Esophagus squamous epithelium (tissue), 5 donors: ENCODE measurements around the gene CNDP2. TPM values are rescaled to one million over a fixed set of nuclear protein-coding genes. Genes with fewer than 3 reads are reported as not detected.
A peak's percentile ranks its signal among the peaks of the same experiment; 100 is the strongest.

Experiments
- DNase-seq: peaks from one replicate; lab custom pipeline; 2025; lab: John Stamatoyannopoulos, UW
- H3K27ac ChIP-seq, 4 donors: fragments of 200-600 bp; sonication (generic); one replicate each; pipeline ENCODE4 v1.5.1; 2016 to 2019; ENCODE audit warnings: mild to moderate bottlenecking in 1 of 4
- H3K27me3 ChIP-seq, 4 donors: fragments of 200-600 bp; sonication (generic); 1 replicate in 3 of 4; 2 replicates in 1 of 4; pipeline versions ENCODE4 v1.5.1 to v1.6.0; 2017 to 2021; ENCODE audit warnings: antibody characterized with exemption in 1 of 4
- H3K36me3 ChIP-seq, 3 donors: fragments of 200-600 bp; sonication (generic); one replicate each; pipeline ENCODE4 v1.5.1; 2016 to 2019
- H3K4me1 ChIP-seq, 3 donors: fragments of 200-600 bp; sonication (generic); one replicate each; pipeline ENCODE4 v1.5.1; 2017 to 2019
- H3K4me3 ChIP-seq, 4 donors: fragments of 200-600 bp; sonication (generic); 1 replicate in 3 of 4; 2 replicates in 1 of 4; pipeline ENCODE4 v1.5.1; 2016 to 2019; ENCODE audit warnings: mild to moderate bottlenecking in 2 of 4, moderate library complexity in 1 of 4
- H3K9me3 ChIP-seq, 3 donors: fragments of 200-600 bp; sonication (generic); one replicate each; pipeline ENCODE4 v1.5.1; 2016 to 2019
- CTCF ChIP-seq, 6 experiments: fragments of 450-650 bp in 4 of 6; fragments of 200-600 bp in 2 of 6; sonication (generic) in 2 of 6; IDR thresholded peaks; one replicate each; pipeline ENCODE4 v1.5.1; 2016 to 2019; ENCODE audit warnings: antibody characterized with exemption in 6 of 6, mild to moderate bottlenecking in 4 of 6, moderate library complexity in 4 of 6
- POLR2A ChIP-seq, 4 donors: fragments of 450-650 bp; IDR thresholded peaks; one replicate each; pipeline ENCODE4 v1.6.1; 2017; ENCODE audit warnings: antibody characterized with exemption in 4 of 4, mild to moderate bottlenecking in 4 of 4, moderate library complexity in 3 of 4
- WGBS, 2 donors: methylation state at CpG; one replicate each; pipeline ENCODE4 v1.1.5; 2018; 5-methylcytosine and 5-hydroxymethylcytosine counted together
- intact Hi-C: fragments of 100-400 bp; cut with DNase I; formaldehyde crosslinking; loops from one replicate; pipeline ENCODE4 v1.15.0; 2022
- total RNA-seq, 4 donors: library from RNA; depleted of rRNA; stranded (reverse); fragments of >200 nt; gene quantifications; one replicate each; pipeline ENCODE4 v1.1.0, GENCODE V29; 2016
- donor health status: DM: yes; HTN: yes; CAD: no.

The CNDP2 gene
- total RNA-seq, 4 donors from 2014 or later, result 66.6 to 136 (median 87.9) TPM

GRCh38 chr18:74459889-74460288 lies 36.3 kb upstream of the CNDP2 start:
- DNase-seq, result no peak
- TF ChIP-seq POLR2A (IDR thresholded peaks at IDR 0.05), result no peak
- TF ChIP-seq CTCF (IDR thresholded peaks at IDR 0.05), result peak in 1 of 6 experiments; percentile 20
- Histone ChIP-seq H3K9me3 (no peaks in the 10 kb centered on the region), H3K4me1 (peaks cover 9 to 24% (median 15%) of the 10 kb centered on the region in 3 donors), H3K36me3 (no peaks in the 10 kb centered on the region), H3K27ac (no peak overlapping the region), H3K4me3 (no peak overlapping the region), H3K27me3 (peaks cover 7 to 77% (median 9%) of the 10 kb centered on the region in 4 donors)
- 62 to 80% methylated on average over 5 to 7 of the region's 7 CpGs for WGBS, 2 donors
- intact Hi-C loops, result no loop called here

GRCh38 chr18:74460825-74461224 lies 35.3 kb upstream of the CNDP2 start:
- H3K4me1 ChIP-seq, result peaks cover 9 to 24% (median 15%) of the 10 kb centered on the region in 3 donors
- H3K4me3 ChIP-seq, result no peak overlapping the region
- DNase-seq, result no peak
- 89 to 93% methylated on average over 5 to 7 of the region's 7 CpGs for WGBS, 2 donors
- peaks cover 7 to 68% (median 8%) of the 10 kb centered on the region in 4 donors for H3K27me3 ChIP-seq
- H3K27ac ChIP-seq, result no peak overlapping the region
- intact Hi-C loops, result no loop called here
- no peaks in the 10 kb centered on the region for H3K9me3 ChIP-seq
- TF ChIP-seq POLR2A (IDR thresholded peaks at IDR 0.05), result no peak
- no peak for TF ChIP-seq CTCF (IDR thresholded peaks at IDR 0.05)
- no peaks in the 10 kb centered on the region for H3K36me3 ChIP-seq

GRCh38 chr18:74463254-74463653 lies 32.9 kb upstream of the CNDP2 start:
- H3K9me3 ChIP-seq, result no peaks in the 10 kb centered on the region
- H3K27ac ChIP-seq, result no peak overlapping the region
- intact Hi-C loops, result no loop called here
- TF ChIP-seq POLR2A (IDR thresholded peaks at IDR 0.05) (no peak), CTCF (IDR thresholded peaks at IDR 0.05) (no peak)
- peaks cover 0 to 5% (median 1%) of the 10 kb centered on the region in 3 donors for H3K4me1 ChIP-seq
- no peak for DNase-seq
- no peak overlapping the region for H3K4me3 ChIP-seq
- peaks cover 0 to 44% (median 0%) of the 10 kb centered on the region in 4 donors for H3K27me3 ChIP-seq
- WGBS, 2 donors, result 67 to 78% methylated on average over 5 to 8 of the region's 8 CpGs
- no peaks in the 10 kb centered on the region for H3K36me3 ChIP-seq

GRCh38 chr18:74463983-74464382 lies 32.2 kb upstream of the CNDP2 start:
- H3K4me1 ChIP-seq, result peaks cover 0 to 12% (median 8%) of the 10 kb centered on the region in 3 donors
- H3K9me3 ChIP-seq, result no peaks in the 10 kb centered on the region
- peaks cover 0 to 36% (median 0%) of the 10 kb centered on the region in 4 donors for H3K27me3 ChIP-seq
- no peak overlapping the region for H3K27ac ChIP-seq
- no peak overlapping the region for H3K4me3 ChIP-seq
- WGBS, 2 donors, result 100% methylated on average over 1 of the region's 1 CpG; no CpG with 5 or more reads in 1 of the 2 donors
- DNase-seq, result no peak
- H3K36me3 ChIP-seq, result no peaks in the 10 kb centered on the region
- TF ChIP-seq POLR2A (IDR thresholded peaks at IDR 0.05) (no peak), CTCF (IDR thresholded peaks at IDR 0.05) (no peak)
- intact Hi-C loops, result no loop called here

GRCh38 chr18:74465775-74466174 lies 30.4 kb upstream of the CNDP2 start:
- TF ChIP-seq POLR2A (IDR thresholded peaks at IDR 0.05), result no peak
- TF ChIP-seq CTCF (IDR thresholded peaks at IDR 0.05), result no peak
- no peak overlapping the region for H3K27ac ChIP-seq
- no peaks in the 10 kb centered on the region for H3K9me3 ChIP-seq
- intact Hi-C loops, result no loop called here
- H3K4me1 ChIP-seq, result peaks cover 0 to 14% (median 9%) of the 10 kb centered on the region in 3 donors
- DNase-seq, result no peak
- no peak overlapping the region for H3K4me3 ChIP-seq
- H3K36me3 ChIP-seq, result no peaks in the 10 kb centered on the region
- 43 to 73% methylated on average over 4 of the region's 4 CpGs for WGBS, 2 donors
- peaks cover 0 to 18% (median 0%) of the 10 kb centered on the region in 4 donors for H3K27me3 ChIP-seq
